ENCODE data around the gene CTNND1.

GRCh38 chr11:57867966-57868365, 106.4 kb downstream of the CTNND1 start:
- TF ChIP-seq CTCF (conservative IDR thresholded peaks at IDR 0.05; ENCODE audit: low read length) (no peak), EZH2phosphoT487 (IDR thresholded peaks at IDR 0.05; ENCODE audit: borderline replicate concordance) (no peak)
